ENCODE measurements around the gene KCNK1.

- TF ChIP-seq POLR2AphosphoS5 (IDR thresholded peaks at IDR 0.05) (no peak), REST (IDR thresholded peaks at IDR 0.05; ENCODE audit: borderline replicate concordance) (no peak), EZH2 (IDR thresholded peaks at IDR 0.05; ENCODE audit: borderline replicate concordance, insufficient read depth, low read length, poor library complexity, severe bottlenecking) (no peak), RAD21 (conservative IDR thresholded peaks at IDR 0.05) (no peak), EP300 (conservative IDR thresholded peaks at IDR 0.05; ENCODE audit: poor library complexity, severe bottlenecking) (no peak), SMC3 (conservative IDR thresholded peaks at IDR 0.05; ENCODE audit: poor library complexity) (no peak)
- TF ChIP-seq, protein P1, sequence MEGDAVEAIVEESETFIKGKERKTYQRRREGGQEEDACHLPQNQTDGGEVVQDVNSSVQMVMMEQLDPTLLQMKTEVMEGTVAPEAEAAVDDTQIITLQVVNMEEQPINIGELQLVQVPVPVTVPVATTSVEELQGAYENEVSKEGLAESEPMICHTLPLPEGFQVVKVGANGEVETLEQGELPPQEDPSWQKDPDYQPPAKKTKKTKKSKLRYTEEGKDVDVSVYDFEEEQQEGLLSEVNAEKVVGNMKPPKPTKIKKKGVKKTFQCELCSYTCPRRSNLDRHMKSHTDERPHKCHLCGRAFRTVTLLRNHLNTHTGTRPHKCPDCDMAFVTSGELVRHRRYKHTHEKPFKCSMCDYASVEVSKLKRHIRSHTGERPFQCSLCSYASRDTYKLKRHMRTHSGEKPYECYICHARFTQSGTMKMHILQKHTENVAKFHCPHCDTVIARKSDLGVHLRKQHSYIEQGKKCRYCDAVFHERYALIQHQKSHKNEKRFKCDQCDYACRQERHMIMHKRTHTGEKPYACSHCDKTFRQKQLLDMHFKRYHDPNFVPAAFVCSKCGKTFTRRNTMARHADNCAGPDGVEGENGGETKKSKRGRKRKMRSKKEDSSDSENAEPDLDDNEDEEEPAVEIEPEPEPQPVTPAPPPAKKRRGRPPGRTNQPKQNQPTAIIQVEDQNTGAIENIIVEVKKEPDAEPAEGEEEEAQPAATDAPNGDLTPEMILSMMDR (IDR thresholded peaks at IDR 0.05; ENCODE audit: poor library complexity, severe bottlenecking), result no peak
Measured at GRCh38 chr1:233607252-233608119, 6.4 kb upstream of the KCNK1 start.
